ENCODE results near the gene ANKLE1. TPM values are rescaled to one million over a fixed set of nuclear protein-coding genes. Genes with fewer than 3 reads are reported as not detected.
A peak's percentile ranks its signal among the peaks of the same experiment; 100 is the strongest.

Gene ANKLE1
- polyA plus RNA-seq (2011; rRNA removed) (0.33 and 0.36 TPM in 2 replicates), polyA minus RNA-seq (2011; rRNA and poly(A)+ RNA removed) (0.32 and 0.43 TPM in 2 replicates)

- H3K9me3 ChIP-seq (ENCODE audit: control insufficient read depth, insufficient read depth, low read length) = no peaks in the 10 kb centered on the region
- TF ChIP-seq, protein P1, sequence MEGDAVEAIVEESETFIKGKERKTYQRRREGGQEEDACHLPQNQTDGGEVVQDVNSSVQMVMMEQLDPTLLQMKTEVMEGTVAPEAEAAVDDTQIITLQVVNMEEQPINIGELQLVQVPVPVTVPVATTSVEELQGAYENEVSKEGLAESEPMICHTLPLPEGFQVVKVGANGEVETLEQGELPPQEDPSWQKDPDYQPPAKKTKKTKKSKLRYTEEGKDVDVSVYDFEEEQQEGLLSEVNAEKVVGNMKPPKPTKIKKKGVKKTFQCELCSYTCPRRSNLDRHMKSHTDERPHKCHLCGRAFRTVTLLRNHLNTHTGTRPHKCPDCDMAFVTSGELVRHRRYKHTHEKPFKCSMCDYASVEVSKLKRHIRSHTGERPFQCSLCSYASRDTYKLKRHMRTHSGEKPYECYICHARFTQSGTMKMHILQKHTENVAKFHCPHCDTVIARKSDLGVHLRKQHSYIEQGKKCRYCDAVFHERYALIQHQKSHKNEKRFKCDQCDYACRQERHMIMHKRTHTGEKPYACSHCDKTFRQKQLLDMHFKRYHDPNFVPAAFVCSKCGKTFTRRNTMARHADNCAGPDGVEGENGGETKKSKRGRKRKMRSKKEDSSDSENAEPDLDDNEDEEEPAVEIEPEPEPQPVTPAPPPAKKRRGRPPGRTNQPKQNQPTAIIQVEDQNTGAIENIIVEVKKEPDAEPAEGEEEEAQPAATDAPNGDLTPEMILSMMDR (IDR thresholded peaks at IDR 0.05; ENCODE audit: low read depth, low read length) = no peak
- no peak for DNase-seq (ENCODE audit: low read depth, low spot score)
- CTCF ChIA-PET = interaction anchor here (0.6 to 2.1 kb wide), 16 partner anchors 8 to 484 kb away, joined by 3 to 13 read pairs (median 3); partner anchors contain the start of genes BABAM1 and USHBP1
- no peaks in the 10 kb centered on the region for H3K27me3 ChIP-seq (ENCODE audit: control insufficient read depth, insufficient read depth, low read length)
- peak within 1 kb of the TSS; percentile 53 for H3K4me3 ChIP-seq (ENCODE audit: low read depth, low read length)
- POLR2A ChIA-PET = no interaction called here
- H3K27ac ChIP-seq (ENCODE audit: low read depth, low read length) = no peak within 1 kb of the TSS
Measured at GRCh38 chr19:17281391-17282304, at the start of gene ANKLE1. Gene ANKLE1, plus strand, starts transcription at chr19:17281901. Its CDS starts 20 bp downstream, at chr19:17281921.

- no peak for DNase-seq (ENCODE audit: low read depth, low spot score)
- Histone ChIP-seq H3K27me3 (ENCODE audit: control insufficient read depth, insufficient read depth, low read length) (no peaks in the 10 kb centered on the region), H3K27ac (ENCODE audit: low read depth, low read length) (no peak overlapping the region), H3K9me3 (ENCODE audit: control insufficient read depth, insufficient read depth, low read length) (no peaks in the 10 kb centered on the region; the same call in 1 of the 2 replicates), H3K4me3 (ENCODE audit: low read depth, low read length) (no peak overlapping the region)
- TF ChIP-seq, protein P1 (IDR thresholded peaks at IDR 0.05; ENCODE audit: low read depth, low read length) = no peak
- ChIA-PET POLR2A (no interaction called here), CTCF (no interaction called here)
Measured at GRCh38 chr19:17232258-17232657, 49.4 kb upstream of the ANKLE1 start.

GRCh38 chr19:17234911-17235299, 46.8 kb upstream of the ANKLE1 start:
- Histone ChIP-seq H3K27ac (ENCODE audit: low read depth, low read length) (no peak overlapping the region), H3K27me3 (ENCODE audit: control insufficient read depth, insufficient read depth, low read length) (no peaks in the 10 kb centered on the region), H3K4me3 (ENCODE audit: low read depth, low read length) (peak overlapping the region; percentile 63), H3K9me3 (ENCODE audit: control insufficient read depth, insufficient read depth, low read length) (no peaks in the 10 kb centered on the region; the same call in 1 of the 2 replicates)
- TF ChIP-seq, protein P1 (IDR thresholded peaks at IDR 0.05; ENCODE audit: low read depth, low read length) = no peak
- DNase-seq (ENCODE audit: low read depth, low spot score) = no peak
- ChIA-PET POLR2A (interaction anchor here (0.6 to 3.1 kb wide), 4 partner anchors 8 to 45 kb away, joined by 3 to 14 read pairs (median 3); partner anchors contain the start of gene OCEL1), CTCF (interaction anchor here (0.6 kb wide), 1 partner anchor 131 kb away, joined by 4 read pairs; no protein-coding TSS in a partner anchor)

DNA sequence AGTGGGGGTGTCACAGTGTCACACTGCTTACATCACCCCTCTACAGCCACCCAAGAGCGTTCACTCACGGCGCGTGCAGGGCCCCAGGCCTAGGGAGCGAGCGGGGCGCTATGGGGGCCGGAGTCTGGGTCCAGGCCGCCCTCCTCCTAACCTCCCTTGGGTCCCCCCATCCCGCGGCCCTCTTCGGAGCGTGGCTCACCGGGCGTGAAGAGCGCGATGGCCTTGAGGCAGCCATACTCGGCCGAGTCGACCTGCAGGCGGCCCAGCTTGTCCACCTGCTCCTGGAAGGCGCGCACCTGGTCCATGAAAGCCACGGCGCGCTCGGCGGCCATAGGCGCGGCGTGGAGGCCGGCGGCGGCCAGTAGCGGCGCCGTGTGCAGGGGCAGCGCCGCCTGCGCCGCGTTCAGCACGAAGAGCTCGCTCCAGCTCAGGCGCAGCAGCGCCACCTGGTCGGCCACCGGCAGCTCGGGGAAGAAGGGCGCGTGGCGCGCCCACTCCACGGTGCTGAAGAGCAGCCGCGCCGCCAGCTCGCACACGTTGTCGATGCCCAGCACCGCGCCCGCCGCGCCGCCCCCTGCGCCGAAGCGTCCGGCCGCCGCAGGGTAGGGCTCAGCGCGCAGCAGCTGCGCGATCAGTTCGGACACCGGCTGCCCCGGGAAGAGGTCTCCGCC, 46.3 kb upstream of the ANKLE1 start:
- POLR2A ChIA-PET = interaction anchor here (0.9 to 3.1 kb wide), 3 partner anchors 9 to 20 kb away, joined by 3 to 14 read pairs (median 3); partner anchors contain the start of genes OCEL1 and USE1

More for the DNA sequence above, 46.3 kb upstream of the ANKLE1 start:
- H3K9me3 ChIP-seq (ENCODE audit: control insufficient read depth, insufficient read depth, low read length) = no peaks in the 10 kb centered on the region; the same call in 1 of the 2 replicates
- peak overlapping the region; percentile 63 for H3K4me3 ChIP-seq (ENCODE audit: low read depth, low read length)
- DNase-seq (ENCODE audit: low read depth, low spot score) = peak; percentile 36
- H3K27me3 ChIP-seq (ENCODE audit: control insufficient read depth, insufficient read depth, low read length) = no peaks in the 10 kb centered on the region
- peak overlapping the region; percentile 52 for H3K27ac ChIP-seq (ENCODE audit: low read depth, low read length)
- TF ChIP-seq, protein P1 (IDR thresholded peaks at IDR 0.05; ENCODE audit: low read depth, low read length) = peak; percentile 41; the same call in 1 of the 2 replicates
- CTCF ChIA-PET = interaction anchor here (0.5 to 0.6 kb wide), 3 partner anchors 68 to 710 kb away, joined by 3 to 4 read pairs (median 3); no protein-coding TSS in a partner anchor

Data from AG04450 (cell line).